H9 (cell line): ENCODE data around the gene TNIK. TPM values are rescaled to one million over a fixed set of nuclear protein-coding genes. Genes with fewer than 3 reads are reported as not detected.

Source experiments
- DNase-seq: peaks from one replicate; pipeline ENCODE4 v3.0.0-alpha.2; 2017
- H2AFZ ChIP-seq: one replicate; pipeline ENCODE4 v1.6.1; 2013; ENCODE audit warnings: mild to moderate bottlenecking, low read length, control low read depth, moderate library complexity
- H2AK5ac ChIP-seq: 2 replicates; pipeline ENCODE4 v1.6.1; 2013; ENCODE audit warnings: low read length, control low read depth, mixed read lengths; ENCODE audit not compliant: insufficient read length
- H2BK120ac ChIP-seq: one replicate; pipeline ENCODE4 v1.6.1; 2013; ENCODE audit warnings: low read depth, mild to moderate bottlenecking, low read length, control low read depth, inconsistent platforms; ENCODE audit not compliant: poor library complexity, severe bottlenecking
- H2BK12ac ChIP-seq: 2 replicates; pipeline ENCODE4 v1.6.1; 2013; ENCODE audit warnings: low read length, control low read depth, mixed read lengths, low read depth; ENCODE audit not compliant: insufficient read length
- H2BK15ac ChIP-seq: 2 replicates; pipeline ENCODE4 v1.6.1; 2013; ENCODE audit warnings: low read depth, low read length, control low read depth
- H2BK20ac ChIP-seq: one replicate; pipeline ENCODE4 v1.6.1; 2013; ENCODE audit warnings: low read depth, mild to moderate bottlenecking, low read length, control low read depth, inconsistent platforms; ENCODE audit not compliant: poor library complexity, severe bottlenecking
- H2BK5ac ChIP-seq: 2 replicates; pipeline ENCODE4 v1.6.1; 2013; ENCODE audit warnings: low read length, control low read depth, mixed read lengths; ENCODE audit not compliant: insufficient read length
- H3K14ac ChIP-seq: 2 replicates; pipeline ENCODE4 v1.6.1; 2013; ENCODE audit warnings: low read length, control low read depth; ENCODE audit not compliant: insufficient read depth
- H3K18ac ChIP-seq: 2 replicates; pipeline ENCODE4 v1.6.1; 2013; ENCODE audit warnings: low read depth, mild to moderate bottlenecking, mixed read lengths, low read length, control low read depth; ENCODE audit not compliant: insufficient read length
- H3K23ac ChIP-seq: 2 replicates; pipeline ENCODE4 v1.6.1; 2013; ENCODE audit warnings: low read length, control low read depth, mixed read lengths, low read depth; ENCODE audit not compliant: insufficient read length
- H3K23me2 ChIP-seq: 2 replicates; pipeline ENCODE4 v1.6.1; 2013; ENCODE audit warnings: low read depth, mild to moderate bottlenecking, mixed read lengths, low read length, control low read depth; ENCODE audit not compliant: insufficient read length, poor library complexity, severe bottlenecking
- H3K27ac ChIP-seq: 2 replicates; pipeline ENCODE4 v1.5.1; 2013; ENCODE audit warnings: low read length, control low read depth, mixed read lengths, low read depth; ENCODE audit not compliant: insufficient read length
- H3K27me3 ChIP-seq: 2 replicates; pipeline ENCODE4 v1.6.1; 2013; ENCODE audit warnings: low read length, control low read depth, inconsistent platforms; ENCODE audit not compliant: insufficient read depth
- H3K4ac ChIP-seq: 2 replicates; pipeline ENCODE4 v1.6.1; 2013; ENCODE audit warnings: low read depth, mild to moderate bottlenecking, control low read depth, inconsistent platforms, low read length, moderate library complexity
- H3K4me1 ChIP-seq: 2 replicates; pipeline ENCODE4 v1.6.1; 2013; ENCODE audit warnings: low read length, control low read depth, inconsistent platforms; ENCODE audit not compliant: insufficient read depth
- H3K4me2 ChIP-seq: 2 replicates; pipeline ENCODE4 v1.6.1; 2013; ENCODE audit warnings: low read length, control low read depth, mixed read lengths; ENCODE audit not compliant: insufficient read length, insufficient read depth
- H3K56ac ChIP-seq: 2 replicates; pipeline ENCODE4 v1.6.1; 2013; ENCODE audit warnings: low read depth, mild to moderate bottlenecking, mixed read lengths, low read length, control low read depth; ENCODE audit not compliant: insufficient read length
- H3K79me1 ChIP-seq: 2 replicates; pipeline ENCODE4 v1.6.1; 2013; ENCODE audit warnings: low read depth, mild to moderate bottlenecking, moderate library complexity, low read length, control low read depth, inconsistent platforms; ENCODE audit not compliant: insufficient read depth, poor library complexity, severe bottlenecking
- H3K79me2 ChIP-seq: 2 replicates; pipeline ENCODE4 v1.6.1; 2013; ENCODE audit warnings: low read length, control low read depth, inconsistent platforms; ENCODE audit not compliant: insufficient read depth
- H3K9ac ChIP-seq: 2 replicates; pipeline ENCODE4 v1.6.1; 2013; ENCODE audit warnings: low read length, control low read depth, mixed read lengths; ENCODE audit not compliant: insufficient read length; ENCODE audit errors: extremely low read depth
- H3K9me3 ChIP-seq: one replicate; pipeline ENCODE4 v1.6.1; 2013; ENCODE audit warnings: low read depth, low read length, inconsistent platforms; ENCODE audit not compliant: control insufficient read depth
- H3T11ph ChIP-seq: one replicate; pipeline ENCODE4 v1.6.1; 2013; ENCODE audit warnings: mild to moderate bottlenecking, low read length, control low read depth, inconsistent platforms
- H4K20me1 ChIP-seq: one replicate; pipeline ENCODE4 v1.6.1; 2013; ENCODE audit not compliant: control insufficient read depth, insufficient read length, insufficient read depth
- H4K5ac ChIP-seq: 2 replicates; pipeline ENCODE4 v1.6.1; 2013; ENCODE audit warnings: low read depth, mild to moderate bottlenecking, mixed read lengths, low read length, control low read depth; ENCODE audit not compliant: insufficient read length
- H4K8ac ChIP-seq: replicated peaks from 2 replicates; pipeline ENCODE4 v1.6.1; 2013; ENCODE audit warnings: low read length, control low read depth, mixed read lengths, low read depth; ENCODE audit not compliant: insufficient read length
- H4K91ac ChIP-seq: 2 replicates; pipeline ENCODE4 v1.6.1; 2013; ENCODE audit warnings: low read depth, mild to moderate bottlenecking, moderate library complexity, mixed read lengths, low read length, control low read depth; ENCODE audit not compliant: insufficient read length
- H3K27ac Mint-ChIP-seq, 3 experiments: 2 replicates in 2 of 3; 3 replicates in 1 of 3; pipeline ENCODE4 v1.8.0; 2020 to 2021; ENCODE audit warnings: mixed read lengths in 3 of 3, mild to moderate bottlenecking in 1 of 3, moderate library complexity in 1 of 3
- H3K27me3 Mint-ChIP-seq: 2 replicates; pipeline ENCODE4 v1.8.0; 2021; ENCODE audit warnings: low read depth, mild to moderate bottlenecking, moderate library complexity, mixed read lengths
- H3K36me3 Mint-ChIP-seq, 3 experiments: 2 replicates in 2 of 3; 3 replicates in 1 of 3; pipeline ENCODE4 v1.8.0; 2020 to 2021; ENCODE audit warnings: low read depth in 3 of 3, mixed read lengths in 3 of 3; ENCODE audit not compliant: insufficient read depth in 1 of 3
- H3K4me1 Mint-ChIP-seq, 2 experiments: 2 replicates each; pipeline ENCODE4 v1.8.0; 2020; ENCODE audit warnings: mixed read lengths in 2 of 2
- H3K4me3 Mint-ChIP-seq, 2 experiments: 2 replicates in 1 of 2; 3 replicates in 1 of 2; pipeline ENCODE4 v1.8.0; 2020 to 2021; ENCODE audit warnings: mild to moderate bottlenecking in 2 of 2, mixed read lengths in 2 of 2, moderate library complexity in 1 of 2
- H3K9me3 Mint-ChIP-seq, 2 experiments: 2 replicates in 1 of 2; 3 replicates in 1 of 2; pipeline ENCODE4 v1.8.0; 2020; ENCODE audit warnings: mild to moderate bottlenecking in 2 of 2, mixed read lengths in 2 of 2, moderate library complexity in 1 of 2
- WGBS: extraction: QIAGEN DNeasy Blood & Tissue Kit; methylation state at CpG from one replicate; pipeline ENCODE4 v1.1.7; 2013; ENCODE audit warnings: missing lambda C conversion rate, low lambda C conversion rate, mixed read lengths; ENCODE audit not compliant: insufficient read length; ENCODE audit errors: extremely low coverage; 5-methylcytosine and 5-hydroxymethylcytosine counted together
- total RNA-seq: library from RNA; stranded (reverse); gene quantifications from 2 replicates; pipeline ENCODE4 v1.2.1, GENCODE V29; 2021
- TF ChIP-seq, protein P1 (sequence below): fragments of 200-600 bp; sonication (generic); conservative IDR thresholded peaks from 3 replicates; pipeline ENCODE4 v1.8.0; 2021; ENCODE audit warnings: antibody characterized with exemption, mild to moderate bottlenecking

TNIK gene
- total RNA-seq, 1 experiment from 2014 or later: 15.9 TPM

DNA sequence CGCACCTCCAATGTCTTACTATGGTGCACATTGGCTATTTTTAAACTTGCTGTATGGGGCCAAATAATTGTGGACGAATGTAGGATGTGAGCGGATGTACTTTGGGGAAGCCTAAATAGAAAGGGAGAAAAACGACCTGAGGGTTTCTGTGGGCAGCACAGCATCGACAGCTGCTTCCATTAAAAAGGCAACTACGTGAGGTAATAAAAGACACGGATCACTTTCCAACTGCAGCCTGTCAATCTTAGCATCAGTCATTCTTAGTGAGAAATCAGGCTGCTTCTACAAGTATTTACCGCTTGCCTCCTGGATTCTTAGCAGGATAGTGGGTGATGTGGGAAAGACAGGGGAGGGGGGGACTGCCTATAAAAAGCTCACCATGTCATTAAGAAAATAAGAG is 247.0 kb downstream of the TNIK start:
- no peak overlapping the region for H3K27ac Mint-ChIP-seq
- Histone ChIP-seq H2BK20ac (no peak overlapping the region), H2BK120ac (no peak overlapping the region), H4K8ac (no peak overlapping the region), H2BK15ac (no peak overlapping the region), H3K23me2 (no peaks in the 10 kb centered on the region), H4K5ac (no peak overlapping the region), H2AK5ac (no peak overlapping the region), H3K4ac (no peak overlapping the region), H3K4me2 (no peak overlapping the region), H3K56ac (no peak overlapping the region), H3K4me1 (no peaks in the 10 kb centered on the region; the same call in 1 of the 2 replicates), H3K18ac (no peak overlapping the region), H4K20me1 (no peaks in the 10 kb centered on the region), H3K27me3 (no peaks in the 10 kb centered on the region), H3K14ac (no peak overlapping the region), H3K23ac (no peak overlapping the region), H4K91ac (no peak overlapping the region), H3K79me1 (no peaks in the 10 kb centered on the region), H3K9me3 (no peaks in the 10 kb centered on the region), H2AFZ (no peak overlapping the region), H3K9ac (no peak overlapping the region), H2BK5ac (no peak overlapping the region), H2BK12ac (no peak overlapping the region), H3K27ac (no peak overlapping the region), H3K79me2 (no peaks in the 10 kb centered on the region), H3T11ph (no peak overlapping the region)
- no peaks in the 10 kb centered on the region for H3K27me3 Mint-ChIP-seq
- no peaks in the 10 kb centered on the region for H3K9me3 Mint-ChIP-seq
- DNase-seq: no peak
- H3K4me1 Mint-ChIP-seq: peaks cover 4% of the 10 kb centered on the region in 2 experiments; a peak in 1 of 4 replicates
- H3K36me3 Mint-ChIP-seq: peaks cover 0 to 3% (median 0%) of the 10 kb centered on the region in 3 experiments; a peak in 2 of 7 replicates
- TF ChIP-seq, protein P1, sequence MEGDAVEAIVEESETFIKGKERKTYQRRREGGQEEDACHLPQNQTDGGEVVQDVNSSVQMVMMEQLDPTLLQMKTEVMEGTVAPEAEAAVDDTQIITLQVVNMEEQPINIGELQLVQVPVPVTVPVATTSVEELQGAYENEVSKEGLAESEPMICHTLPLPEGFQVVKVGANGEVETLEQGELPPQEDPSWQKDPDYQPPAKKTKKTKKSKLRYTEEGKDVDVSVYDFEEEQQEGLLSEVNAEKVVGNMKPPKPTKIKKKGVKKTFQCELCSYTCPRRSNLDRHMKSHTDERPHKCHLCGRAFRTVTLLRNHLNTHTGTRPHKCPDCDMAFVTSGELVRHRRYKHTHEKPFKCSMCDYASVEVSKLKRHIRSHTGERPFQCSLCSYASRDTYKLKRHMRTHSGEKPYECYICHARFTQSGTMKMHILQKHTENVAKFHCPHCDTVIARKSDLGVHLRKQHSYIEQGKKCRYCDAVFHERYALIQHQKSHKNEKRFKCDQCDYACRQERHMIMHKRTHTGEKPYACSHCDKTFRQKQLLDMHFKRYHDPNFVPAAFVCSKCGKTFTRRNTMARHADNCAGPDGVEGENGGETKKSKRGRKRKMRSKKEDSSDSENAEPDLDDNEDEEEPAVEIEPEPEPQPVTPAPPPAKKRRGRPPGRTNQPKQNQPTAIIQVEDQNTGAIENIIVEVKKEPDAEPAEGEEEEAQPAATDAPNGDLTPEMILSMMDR: no peak
- no peak overlapping the region for H3K4me3 Mint-ChIP-seq
- WGBS: no CpG with 5 or more reads among the region's 8 CpGs
